GM21526 (cell line): ENCODE data around the gene BIRC3.
"Not testable (repeated sequence)": the region's sequence is repeated elsewhere in the genome, so short reads cannot be mapped to it uniquely, and the experiment has no call there.

Experiments used
- ATAC-seq: cut with Tn5 transposase; IDR thresholded peaks from one replicate; pipeline ENCODE4 v1.9.1; 2021; ENCODE audit warnings: moderate library complexity; ENCODE audit not compliant: unreplicated experiment, low FRiP score

Gene BIRC3

GRCh38 chr11:102364991-102365390, 47.7 kb downstream of the BIRC3 start:
- ATAC-seq, result no peak

- no peak for ATAC-seq
Observed at GRCh38 chr11:102367364-102367763, 50.1 kb downstream of the BIRC3 start.

GRCh38 chr11:102368472-102368871, 51.2 kb downstream of the BIRC3 start:
- peak; percentile 100 for ATAC-seq

GRCh38 chr11:102374633-102375424, 57.5 kb downstream of the BIRC3 start:
- ATAC-seq, result not testable (repeated sequence)

- no peak for ATAC-seq
Observed at GRCh38 chr11:102375720-102376399, 58.6 kb downstream of the BIRC3 start.

DNA sequence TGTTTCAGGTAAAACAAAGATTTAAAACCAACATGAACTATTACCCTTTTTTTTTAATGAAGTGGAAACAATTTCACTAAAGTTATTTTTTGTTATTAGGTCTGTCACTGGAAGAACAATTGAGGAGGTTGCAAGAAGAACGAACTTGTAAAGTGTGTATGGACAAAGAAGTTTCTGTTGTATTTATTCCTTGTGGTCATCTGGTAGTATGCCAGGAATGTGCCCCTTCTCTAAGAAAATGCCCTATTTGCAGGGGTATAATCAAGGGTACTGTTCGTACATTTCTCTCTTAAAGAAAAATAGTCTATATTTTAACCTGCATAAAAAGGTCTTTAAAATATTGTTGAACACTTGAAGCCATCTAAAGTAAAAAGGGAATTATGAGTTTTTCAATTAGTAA, 60.6 kb downstream of the BIRC3 start:
- no peak for ATAC-seq

DNA sequence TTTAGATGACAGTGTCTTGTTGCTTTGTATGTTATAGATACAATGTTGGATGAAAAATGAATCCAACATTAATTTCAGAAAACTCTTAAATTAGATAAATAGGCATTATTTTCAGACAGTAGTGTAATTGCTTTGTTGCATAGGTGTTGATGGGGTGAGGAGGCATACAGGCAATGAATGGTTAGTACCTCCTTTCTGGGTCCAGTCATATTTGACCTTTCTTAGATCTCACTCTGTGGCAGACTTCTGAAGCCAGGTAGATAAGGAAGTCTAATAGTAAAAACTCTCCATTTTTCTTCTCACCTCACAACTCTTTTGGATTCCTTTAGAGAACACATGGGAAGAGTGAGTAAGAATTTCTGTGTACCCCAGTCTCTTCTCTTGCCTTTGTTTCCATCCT, 61.5 kb downstream of the BIRC3 start:
- ATAC-seq, result no peak

GRCh38 chr11:102382384-102382783, 65.1 kb downstream of the BIRC3 start:
- ATAC-seq, result no peak

- no peak for ATAC-seq
Observed at GRCh38 chr11:102383839-102384238, 66.6 kb downstream of the BIRC3 start.

DNA sequence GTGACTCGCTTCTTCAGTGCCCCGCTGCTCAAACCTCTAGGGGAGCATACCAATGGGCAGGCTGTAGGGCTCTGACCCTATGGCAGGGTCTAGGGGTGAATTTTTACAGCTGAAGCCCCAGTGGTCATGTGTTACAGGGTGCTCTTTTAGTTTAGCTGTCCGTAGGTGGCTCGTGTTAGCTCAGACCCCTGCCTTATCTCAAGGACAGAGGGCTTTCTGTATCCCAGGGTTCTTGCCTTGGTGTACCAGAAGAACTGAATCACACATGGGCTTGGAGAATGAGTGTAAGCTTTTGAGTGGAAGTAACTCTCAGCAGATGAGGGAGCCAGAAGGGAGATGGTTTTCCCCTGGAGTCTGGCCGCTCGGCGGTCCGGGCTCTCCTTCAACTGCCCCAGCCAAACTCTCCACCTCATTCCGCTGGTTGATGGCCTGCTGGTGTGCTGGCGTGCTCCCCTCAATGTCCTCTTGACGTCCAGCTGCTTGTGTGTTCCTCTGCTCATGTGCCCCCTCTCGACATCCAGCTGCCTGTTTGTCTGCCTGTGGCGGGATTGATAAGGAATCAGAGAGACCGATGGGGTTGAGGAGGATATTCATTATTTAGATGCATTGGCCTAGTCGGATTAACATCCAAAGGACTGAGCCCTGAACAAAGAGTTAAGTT, 67.3 kb downstream of the BIRC3 start:
- no peak for ATAC-seq

- ATAC-seq, result no peak
Observed at GRCh38 chr11:102385085-102386007, 68.1 kb downstream of the BIRC3 start.

GRCh38 chr11:102386136-102386734, 69.0 kb downstream of the BIRC3 start:
- ATAC-seq, result no peak

DNA sequence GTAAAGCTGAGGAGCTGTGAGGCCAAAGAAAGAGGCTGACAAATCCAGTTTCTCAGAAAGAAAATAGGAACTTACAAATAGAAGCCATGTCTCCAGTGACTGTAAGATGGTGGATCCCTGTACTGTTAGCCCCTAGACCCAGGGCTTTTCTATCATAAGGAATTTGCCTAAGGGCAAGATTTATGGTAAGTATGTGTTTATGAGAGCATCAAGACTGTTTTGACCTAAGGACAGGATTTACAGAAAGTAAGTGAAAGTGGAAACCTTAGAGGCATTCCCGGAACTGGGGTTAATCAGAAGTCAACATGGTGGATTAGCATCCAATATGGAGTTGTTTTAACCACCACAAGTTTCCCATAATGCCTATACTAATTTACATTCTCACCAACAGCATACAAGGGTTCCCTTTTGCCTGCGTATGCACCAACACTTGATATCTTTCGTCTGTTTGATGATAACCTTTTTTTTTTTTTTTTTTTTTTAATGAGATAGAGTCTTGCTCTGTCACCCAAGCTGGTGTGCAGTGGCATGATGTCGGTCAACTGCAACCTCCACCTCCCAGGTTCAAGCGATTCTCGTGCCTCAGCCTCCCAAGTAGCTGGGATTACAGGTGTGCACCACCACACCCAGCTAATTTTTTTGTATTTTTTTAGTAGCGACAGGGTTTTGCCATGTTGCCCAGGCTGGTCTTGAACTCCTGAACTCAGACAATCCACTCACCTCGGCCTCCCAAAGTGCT, 69.9 kb downstream of the BIRC3 start:
- no peak for ATAC-seq
